K562 (cell line): ENCODE data around the gene HIVEP3. TPM values are rescaled to one million over a fixed set of nuclear protein-coding genes. Genes with fewer than 3 reads are reported as not detected.

Source experiments
- DDX20 ChIP-seq: fragments of 450-650 bp; IDR thresholded peaks from 2 replicates; pipeline ENCODE4 v1.6.1; 2016; ENCODE audit warnings: missing genetic modification characterization, low read depth, mild to moderate bottlenecking, missing compliant biosample characterization, moderate library complexity
- DPF2 ChIP-seq: fragments of 450-650 bp; IDR thresholded peaks from 2 replicates; pipeline ENCODE4 v1.6.1; 2016
- EHMT2 ChIP-seq: fragments of 450-650 bp; IDR thresholded peaks from 2 replicates; pipeline ENCODE4 v1.6.1; 2018; ENCODE audit warnings: antibody characterized with exemption
- GABPB2 ChIP-seq: fragments of 250-450 bp; sonication (Bioruptor Pico); conservative IDR thresholded peaks from 2 replicates; pipeline ENCODE4 v1.5.1; 2021; ENCODE audit warnings: mild to moderate bottlenecking
- HNRNPLL ChIP-seq: fragments of 200-400 bp; formaldehyde crosslinking; IDR thresholded peaks from 2 replicates; pipeline ENCODE4 v1.6.1; 2017; ENCODE audit warnings: low read length, low read depth, mild to moderate bottlenecking; ENCODE audit not compliant: poor library complexity, severe bottlenecking
- MGA ChIP-seq: fragments of 450-650 bp; IDR thresholded peaks from 2 replicates; pipeline ENCODE4 v1.6.1; 2016; ENCODE audit warnings: mild to moderate bottlenecking, moderate library complexity
- NR0B1 ChIP-seq: fragments of 450-650 bp; IDR thresholded peaks from one replicate; pipeline ENCODE4 v1.6.1; 2018; ENCODE audit warnings: mild to moderate bottlenecking, moderate library complexity; ENCODE audit not compliant: partially characterized antibody
- PURB ChIP-seq: sonication (generic); formaldehyde crosslinking; IDR thresholded peaks from 2 replicates; pipeline ENCODE4 v1.9.0; 2021; ENCODE audit warnings: low read depth, mild to moderate bottlenecking, missing genetic modification reagents
- SRSF1 ChIP-seq: fragments of 200-400 bp; formaldehyde crosslinking; IDR thresholded peaks from 2 replicates; pipeline ENCODE4 v1.6.1; 2017; ENCODE audit warnings: mild to moderate bottlenecking, low read depth, low read length, moderate library complexity
- TFE3 ChIP-seq: fragments of 450-650 bp; formaldehyde crosslinking; IDR thresholded peaks from 2 replicates; pipeline ENCODE4 v1.4.0; 2020; ENCODE audit warnings: mild to moderate bottlenecking, mixed read lengths
- polyA plus RNA-seq, 8 experiments: library from polyadenylated mRNA; depleted of rRNA in 4 of 8; stranded (reverse) in 5 of 8; unstranded in 3 of 8; fragments of >200 nt; fragmentation: Nextera tagmentation in 2 of 8; fragmentation: Illumina TruSeq in 1 of 8; extraction: Ambion mirVana in 2 of 8; extraction: Trizol in 1 of 8; gene quantifications; 2 replicates each; pipeline versions ENCODE4 v1.2.1 to v1.2.3, GENCODE V29; 2011 to 2014; ENCODE audit warnings: inconsistent platforms in 1 of 8, missing spikeins in 1 of 8
- total RNA-seq, 7 experiments: library from RNA; depleted of rRNA in 6 of 7; stranded (reverse); fragments of >200 nt in 6 of 7; fragmentation: Illumina TruSeq in 2 of 7; extraction: Trizol in 2 of 7; gene quantifications; 2 replicates each; pipeline versions ENCODE4 v1.2.1 to v1.2.3, GENCODE V29; 2011 to 2021; ENCODE audit warnings: low replicate concordance in 1 of 7

The HIVEP3 gene
- total and polyA plus RNA-seq, 9 of the 15 experiments (the other 6 are each of a cell fraction or from before 2014, with no cell fraction given), result 0.09 to 0.58 (median 0.34) TPM; not detected in 1

GRCh38 chr1:41862384-41863221, 56.1 kb downstream of the HIVEP3 start (continued):
- TF ChIP-seq MGA (peak; percentile 43; the same call in 1 of the 2 replicates), PURB (no peak), DDX20 (tag) (no peak), TFE3 (CRISPR knock-in tag) (no peak), HNRNPLL (peak; percentile 33), NR0B1 (no peak), GABPB2 (CRISPR knock-in tag) (no peak), DPF2 (0 out of 2 replicates have a peak, but pooled peaks have one; percentile 32), EHMT2 (0 out of 2 replicates have a peak, but pooled peaks have one; percentile 19), SRSF1 (no peak)
